Spleen (tissue), 7 donors: ENCODE data around the gene CHKB.

Source experiments
- POLR2A ChIP-seq, 3 donors: fragments of 450-650 bp; IDR thresholded peaks; one replicate each; pipeline ENCODE4 v1.5.1; 2017; ENCODE audit warnings: antibody characterized with exemption in 3 of 3, mild to moderate bottlenecking in 1 of 3
- POLR2AphosphoS5 ChIP-seq, 3 donors: sonication (generic); formaldehyde crosslinking; IDR thresholded peaks; one replicate each; pipeline ENCODE4 v1.5.1; 2017; ENCODE audit warnings: antibody characterized with exemption in 3 of 3
- TF ChIP-seq, protein P1 (sequence below), 11 experiments: fragments of 200-600 bp in 7 of 11; fragments of 450-650 bp in 4 of 11; sonication (generic) in 4 of 11; IDR thresholded peaks in 8 of 11; conservative IDR thresholded peaks in 3 of 11; 1 replicate in 7 of 11; 2 replicates in 4 of 11; pipeline versions ENCODE4 v1.4.0 to v1.8.0; 2016 to 2021; ENCODE audit warnings: antibody characterized with exemption in 11 of 11, inconsistent platforms in 4 of 11, mild to moderate bottlenecking in 1 of 11
- donor health status: DM: no; HTN: no; CAD: no; lungs with moderate emphysema.
- donor health status: DM: no; HTN: no; CAD: no.
- donor health status: DM: no; HTN: no; CAD: no.

DNA sequence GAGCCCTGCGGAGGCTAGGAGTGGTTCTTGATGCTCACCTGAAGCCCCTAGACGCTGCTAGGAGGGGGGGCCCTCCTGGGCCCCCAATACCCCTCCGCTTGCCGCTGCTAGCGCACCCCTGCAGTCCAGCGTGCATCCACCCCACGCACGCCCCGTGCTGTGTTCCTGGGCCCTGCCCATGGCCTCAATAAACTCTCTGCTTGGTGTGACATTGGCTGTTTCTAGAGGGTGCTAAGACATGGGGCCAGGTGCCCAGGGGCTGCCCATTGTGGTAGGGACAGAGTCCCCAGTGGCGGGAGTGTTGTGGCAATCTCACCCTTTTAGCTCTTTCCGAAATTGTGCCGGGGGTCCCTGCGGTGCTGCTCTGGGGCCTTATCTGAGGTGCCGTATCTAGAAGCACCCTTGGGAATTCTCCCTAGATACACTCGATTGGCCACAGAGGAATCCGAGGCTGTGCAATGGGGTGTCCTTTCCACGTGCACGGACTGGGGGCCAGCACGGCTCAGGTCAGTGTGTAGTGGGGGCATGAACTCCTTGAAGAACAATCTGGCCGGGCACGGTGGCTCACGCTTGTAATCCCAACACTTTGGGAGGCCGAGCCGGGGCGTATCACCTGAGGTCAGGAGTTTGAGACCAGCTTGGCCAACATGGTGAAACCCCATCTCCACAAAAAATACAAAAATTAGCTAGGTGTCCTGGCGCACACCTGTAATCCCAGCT is 28.9 kb upstream of the CHKB start:
- TF ChIP-seq, protein P1, sequence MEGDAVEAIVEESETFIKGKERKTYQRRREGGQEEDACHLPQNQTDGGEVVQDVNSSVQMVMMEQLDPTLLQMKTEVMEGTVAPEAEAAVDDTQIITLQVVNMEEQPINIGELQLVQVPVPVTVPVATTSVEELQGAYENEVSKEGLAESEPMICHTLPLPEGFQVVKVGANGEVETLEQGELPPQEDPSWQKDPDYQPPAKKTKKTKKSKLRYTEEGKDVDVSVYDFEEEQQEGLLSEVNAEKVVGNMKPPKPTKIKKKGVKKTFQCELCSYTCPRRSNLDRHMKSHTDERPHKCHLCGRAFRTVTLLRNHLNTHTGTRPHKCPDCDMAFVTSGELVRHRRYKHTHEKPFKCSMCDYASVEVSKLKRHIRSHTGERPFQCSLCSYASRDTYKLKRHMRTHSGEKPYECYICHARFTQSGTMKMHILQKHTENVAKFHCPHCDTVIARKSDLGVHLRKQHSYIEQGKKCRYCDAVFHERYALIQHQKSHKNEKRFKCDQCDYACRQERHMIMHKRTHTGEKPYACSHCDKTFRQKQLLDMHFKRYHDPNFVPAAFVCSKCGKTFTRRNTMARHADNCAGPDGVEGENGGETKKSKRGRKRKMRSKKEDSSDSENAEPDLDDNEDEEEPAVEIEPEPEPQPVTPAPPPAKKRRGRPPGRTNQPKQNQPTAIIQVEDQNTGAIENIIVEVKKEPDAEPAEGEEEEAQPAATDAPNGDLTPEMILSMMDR (IDR thresholded peaks at IDR 0.05 in 8 of 11, conservative IDR thresholded peaks at IDR 0.05 in 3 of 11): no peak
- TF ChIP-seq POLR2A (IDR thresholded peaks at IDR 0.05) (no peak), POLR2AphosphoS5 (IDR thresholded peaks at IDR 0.05) (no peak)
